Adrenal gland (tissue), 12 donors: ENCODE results near the gene METTL21A. TPM values are rescaled to one million over a fixed set of nuclear protein-coding genes. Genes with fewer than 3 reads are reported as not detected.
A peak's percentile ranks its signal among the peaks of the same experiment; 100 is the strongest.

Source experiments
- DNase-seq, 7 donors: peaks; one replicate each; pipeline ENCODE4 v3.0.0-alpha.2; 2019 to 2020
- H3K27ac ChIP-seq, 5 donors: fragments of 200-600 bp; sonication (generic) in 4 of 5; 1 replicate in 3 of 5; 2 replicates in 2 of 5; pipeline versions ENCODE4 v1.5.1 to v1.8.0; 2016 to 2020; ENCODE audit warnings: mild to moderate bottlenecking in 1 of 5
- H3K27me3 ChIP-seq: fragments of 200-600 bp; 2 replicates; pipeline ENCODE4 v1.8.0; 2021
- H3K36me3 ChIP-seq, 2 donors: fragments of 200-600 bp; replicated peaks in 1 of 2; 1 replicate in 1 of 2; 2 replicates in 1 of 2; pipeline versions ENCODE4 v1.5.1 to v1.8.0; 2018 to 2022
- H3K4me1 ChIP-seq, 2 donors: fragments of 200-600 bp; replicated peaks in 1 of 2; 1 replicate in 1 of 2; 2 replicates in 1 of 2; pipeline versions ENCODE4 v1.5.1 to v1.8.0; 2018 to 2021
- H3K4me3 ChIP-seq, 4 donors: fragments of 200-600 bp; sonication (generic) in 3 of 4; one replicate each; pipeline ENCODE4 v1.5.1; 2016 to 2018
- H3K9me3 ChIP-seq, 3 donors: fragments of 200-600 bp; sonication (generic) in 1 of 3; replicated peaks in 1 of 3; 1 replicate in 2 of 3; 2 replicates in 1 of 3; pipeline versions ENCODE4 v1.5.1 to v1.8.0; 2016 to 2021
- CTCF ChIP-seq, 6 experiments: fragments of 450-650 bp in 4 of 6; fragments of 200-600 bp in 2 of 6; sonication (generic) in 1 of 6; IDR thresholded peaks; 1 replicate in 5 of 6; 2 replicates in 1 of 6; pipeline versions ENCODE4 v1.5.1 to v1.8.0; 2016 to 2021; ENCODE audit warnings: antibody characterized with exemption in 6 of 6, mild to moderate bottlenecking in 2 of 6, moderate library complexity in 1 of 6
- POLR2A ChIP-seq, 2 donors: fragments of 450-650 bp; IDR thresholded peaks; one replicate each; pipeline ENCODE4 v1.6.1; 2017; ENCODE audit warnings: antibody characterized with exemption in 2 of 2, mild to moderate bottlenecking in 2 of 2, moderate library complexity in 1 of 2
- WGBS, 4 donors: extraction: QIAGEN DNeasy Blood & Tissue Kit in 2 of 4; methylation state at CpG; one replicate each; pipeline versions ENCODE4 v1.1.5 to v1.1.7; 2013 to 2017; 5-methylcytosine and 5-hydroxymethylcytosine counted together
- intact Hi-C, 2 donors: fragments of 100-400 bp; cut with DNase I; formaldehyde crosslinking; loops; one replicate each; pipeline versions ENCODE4 v1.14.1 to v1.15.0; 2022 to 2023
- polyA plus RNA-seq, 3 donors: library from polyadenylated mRNA; stranded (reverse); fragments of 200-250 nt in 2 of 3; fragments of 350-450 nt in 1 of 3; fragmentation: Illumina TruSeq in 1 of 3; extraction: RNeasy Lipid Tissue Mini Kit (QIAGEN cat#74804) in 1 of 3; gene quantifications; one replicate each; pipeline ENCODE4 v1.2.3, GENCODE V29; 2013 to 2014
- total RNA-seq, 9 donors: library from RNA; depleted of rRNA in 4 of 9; stranded (reverse); fragments of >200 nt in 4 of 9; fragments of 120-200 nt in 1 of 9; fragmentation: NEBNext Ultra II Directional in 1 of 9; extraction: Animal tissue kit (Norgen Biotek cat#: 25700) in 1 of 9; gene quantifications; one replicate each; pipeline versions ENCODE4 v1.1.0 to v1.2.4, GENCODE V29; 2013 to 2023
- donor health status: healthy with polysubstance abuse.
- donor health status: Bipolar disorder and iron deficiency.
- donor health status: DM: yes; HTN: yes; CAD: no.
- donor health status: DM: no; HTN: no; CAD: no.
- donor health status: DM: no; HTN: no; CAD: no.
- donor health status: DM: yes; HTN: yes; CAD: no.

METTL21A gene
- total and polyA plus RNA-seq, 12 donors = 6.9 to 49.7 (median 13.6) TPM

- H3K4me1 ChIP-seq = peaks cover 0 to 14% of the 10 kb centered on the region in 2 donors
- no peak overlapping the region for H3K4me3 ChIP-seq
- no peaks in the 10 kb centered on the region for H3K27me3 ChIP-seq
- no peaks in the 10 kb centered on the region for H3K36me3 ChIP-seq
- no peaks in the 10 kb centered on the region for H3K9me3 ChIP-seq
- intact Hi-C loops = no loop called here
- no peak for DNase-seq
- TF ChIP-seq CTCF (IDR thresholded peaks at IDR 0.05) (no peak), POLR2A (IDR thresholded peaks at IDR 0.05) (no peak)
- WGBS, 4 donors = 44 to 100% (median 68%) methylated on average over 1 to 2 of the region's 2 CpGs
- H3K27ac ChIP-seq = no peak overlapping the region
Measured at GRCh38 chr2:207673431-207673830, 48.2 kb upstream of the METTL21A start.

GRCh38 chr2:207670887-207671286 lies 45.7 kb upstream of the METTL21A start:
- intact Hi-C loops = no loop called here
- TF ChIP-seq CTCF (IDR thresholded peaks at IDR 0.05) (no peak), POLR2A (IDR thresholded peaks at IDR 0.05) (no peak)
- 69 to 81% (median 72%) methylated on average over 6 of the region's 6 CpGs for WGBS, 4 donors
- Histone ChIP-seq H3K27me3 (no peaks in the 10 kb centered on the region), H3K9me3 (no peaks in the 10 kb centered on the region), H3K36me3 (no peaks in the 10 kb centered on the region), H3K4me3 (no peak overlapping the region), H3K4me1 (no peaks in the 10 kb centered on the region), H3K27ac (no peak overlapping the region)
- DNase-seq = no peak

GRCh38 chr2:207663870-207664545 lies 38.8 kb upstream of the METTL21A start:
- no peak overlapping the region for H3K4me3 ChIP-seq
- 63 to 77% (median 66%) methylated on average over 5 of the region's 5 CpGs for WGBS, 4 donors
- no peak for TF ChIP-seq POLR2A (IDR thresholded peaks at IDR 0.05)
- TF ChIP-seq CTCF (IDR thresholded peaks at IDR 0.05) = no peak
- no peaks in the 10 kb centered on the region for H3K9me3 ChIP-seq
- no peaks in the 10 kb centered on the region for H3K4me1 ChIP-seq
- H3K36me3 ChIP-seq = no peaks in the 10 kb centered on the region
- intact Hi-C loops = no loop called here
- H3K27me3 ChIP-seq = no peaks in the 10 kb centered on the region
- H3K27ac ChIP-seq = no peak overlapping the region
- no peak for DNase-seq

- no peak for TF ChIP-seq CTCF (IDR thresholded peaks at IDR 0.05)
- no peak for TF ChIP-seq POLR2A (IDR thresholded peaks at IDR 0.05)
- Histone ChIP-seq H3K27me3 (no peaks in the 10 kb centered on the region), H3K9me3 (no peaks in the 10 kb centered on the region), H3K27ac (no peak overlapping the region), H3K4me1 (no peaks in the 10 kb centered on the region), H3K36me3 (no peaks in the 10 kb centered on the region), H3K4me3 (no peak overlapping the region)
- WGBS, 4 donors = 74 to 85% (median 81%) methylated on average over 2 of the region's 2 CpGs
- peak in 1 of 7 donors; percentile 12 for DNase-seq
- intact Hi-C loops = no loop called here
Measured at GRCh38 chr2:207662203-207662602, 37.0 kb upstream of the METTL21A start.
